T-cell (primary cell): Measurements from ENCODE around the gene TENM4. TPM values are rescaled to one million over a fixed set of nuclear protein-coding genes. Genes with fewer than 3 reads are reported as not detected.

Experiments used
- ATAC-seq, 4 experiments: fragments of 200-7000 bp in 3 of 4; fragments of 150-1000 bp in 1 of 4; cut with Tn5 transposase; replicated peaks in 1 of 4; 1 replicate in 3 of 4; 2 replicates in 1 of 4; pipeline ENCODE4 v1.10.0; 2021; ENCODE audit warnings: moderate library complexity in 3 of 4, mild to moderate bottlenecking in 2 of 4, moderate number of reproducible peaks in 1 of 4
- CTCF ChIA-PET, 2 donors: fragments of 300-600 bp; sonication (Branson Sonifier 250); formaldehyde crosslinking; loops; one replicate each; lab custom pipeline; 2022; ENCODE audit warnings: antibody characterized with exemption in 2 of 2; lab: Charles Lee
- POLR2A ChIA-PET, 2 donors: fragments of 300-600 bp; sonication (Branson Sonifier 250); formaldehyde crosslinking; loops; one replicate each; lab custom pipeline; 2022; ENCODE audit warnings: antibody characterized with exemption in 2 of 2; lab: Charles Lee
- DNase-seq, 35 experiments: peaks; one replicate each; pipeline versions ENCODE4 v3.0.0 to v3.0.0-alpha.2; 2013 to 2023
- H3K27ac ChIP-seq: one replicate; pipeline ENCODE4 v1.5.1; 2013; ENCODE audit warnings: low read length
- H3K27me3 ChIP-seq, 2 experiments: replicated peaks in 1 of 2; 1 replicate in 1 of 2; 2 replicates in 1 of 2; pipeline versions ENCODE4 v1.6.1 to v1.7.0; 2013; ENCODE audit warnings: low read length in 1 of 2, mixed read lengths in 1 of 2; ENCODE audit not compliant: control insufficient read depth in 2 of 2, insufficient read depth in 2 of 2; ENCODE audit errors: extremely low read depth in 1 of 2
- H3K36me3 ChIP-seq, 2 donors: 1 replicate in 1 of 2; 2 replicates in 1 of 2; pipeline versions ENCODE4 v1.6.1 to v1.7.0; 2013; ENCODE audit warnings: low read length in 1 of 2; ENCODE audit not compliant: control insufficient read depth in 2 of 2, insufficient read depth in 1 of 2; ENCODE audit errors: extremely low read depth in 1 of 2
- H3K4me1 ChIP-seq, 2 experiments: 1 replicate in 1 of 2; 2 replicates in 1 of 2; pipeline versions ENCODE4 v1.6.1 to v1.7.0; 2013; ENCODE audit warnings: low read length in 2 of 2, mixed read lengths in 1 of 2; ENCODE audit not compliant: insufficient read depth in 2 of 2, control insufficient read depth in 1 of 2; ENCODE audit errors: extremely low read depth in 1 of 2
- H3K4me3 ChIP-seq, 2 donors: 1 replicate in 1 of 2; 2 replicates in 1 of 2; pipeline versions ENCODE4 v1.5.1 to v1.7.0; 2013; ENCODE audit warnings: mild to moderate bottlenecking in 2 of 2, low read length in 1 of 2, moderate library complexity in 1 of 2; ENCODE audit not compliant: control insufficient read depth in 1 of 2; ENCODE audit errors: extremely low read depth in 1 of 2
- H3K9me3 ChIP-seq: 2 replicates; pipeline ENCODE4 v1.7.0; 2013
- H3K27ac Mint-ChIP-seq, 2 donors: one replicate each; pipeline ENCODE4 v1.8.0; 2020 to 2021; ENCODE audit warnings: mild to moderate bottlenecking in 2 of 2, mixed read lengths in 2 of 2
- H3K27me3 Mint-ChIP-seq, 2 donors: one replicate each; pipeline ENCODE4 v1.8.0; 2021 to 2022; ENCODE audit warnings: mixed read lengths in 2 of 2
- H3K36me3 Mint-ChIP-seq: one replicate; pipeline ENCODE4 v1.8.0; 2021; ENCODE audit warnings: mixed read lengths
- H3K4me1 Mint-ChIP-seq, 3 donors: one replicate each; pipeline ENCODE4 v1.8.0; 2020 to 2022; ENCODE audit warnings: mixed read lengths in 3 of 3, mild to moderate bottlenecking in 1 of 3
- H3K4me3 Mint-ChIP-seq, 3 donors: one replicate each; pipeline ENCODE4 v1.8.0; 2020 to 2022; ENCODE audit warnings: mild to moderate bottlenecking in 3 of 3, mixed read lengths in 3 of 3, moderate library complexity in 3 of 3
- H3K9me3 Mint-ChIP-seq, 3 donors: one replicate each; pipeline ENCODE4 v1.8.0; 2020 to 2022; ENCODE audit warnings: mixed read lengths in 3 of 3
- WGBS: methylation state at CpG from one replicate; pipeline ENCODE4 v1.1.5; 2013; ENCODE audit warnings: missing lambda C conversion rate; ENCODE audit not compliant: insufficient coverage; 5-methylcytosine and 5-hydroxymethylcytosine counted together
- total RNA-seq, 35 experiments: library from RNA in 6 of 35; stranded (reverse) in 6 of 35; fragments of 120-200 nt in 1 of 35; gene quantifications; one replicate each; pipeline versions ENCODE4 v1.2.1 to v1.2.4 and lab custom pipeline; 2013 to 2026

The TENM4 gene
- total RNA-seq, 5 donors from 2014 or later (not counting 1 experiment from before 2014, with no cell fraction given) = 0.03 to 0.35 (median 0.03) TPM; not detected in 2

DNA sequence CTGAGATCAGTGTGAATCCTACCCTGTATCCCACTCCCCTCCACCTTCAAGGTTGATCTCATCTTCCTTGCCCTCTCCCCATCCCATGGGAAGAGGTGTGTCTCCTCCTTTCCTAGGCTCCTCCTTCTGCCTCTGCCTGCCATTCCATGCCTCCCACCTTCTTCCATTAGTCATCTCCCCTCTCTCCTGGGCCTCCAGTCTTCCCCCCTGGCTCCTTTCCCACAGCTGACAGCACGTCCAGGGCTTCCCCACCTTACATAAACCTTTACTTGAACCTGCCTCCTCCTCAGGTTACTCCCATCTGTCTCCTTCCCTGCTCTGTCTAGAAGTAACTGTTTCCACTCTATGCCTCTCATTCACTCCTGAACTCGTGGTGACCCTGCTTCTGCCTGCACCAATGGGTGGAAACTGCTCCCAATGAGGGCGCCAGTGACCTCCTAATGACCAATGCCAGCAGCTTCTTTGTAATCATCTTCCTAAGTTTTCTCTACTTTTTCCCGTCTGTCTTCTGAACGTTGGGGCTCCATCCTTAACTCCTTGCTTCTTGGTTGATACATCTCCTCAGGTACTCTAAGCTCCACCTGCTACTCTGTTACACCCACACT lies 599.3 kb downstream of the TENM4 start:
- H3K4me1 ChIP-seq = no peaks in the 10 kb centered on the region
- Mint-ChIP-seq H3K27ac (no peak overlapping the region), H3K4me1 (no peaks in the 10 kb centered on the region), H3K4me3 (no peak overlapping the region), H3K36me3 (no peaks in the 10 kb centered on the region), H3K27me3 (peaks cover 16 to 19% of the 10 kb centered on the region in 2 donors), H3K9me3 (no peaks in the 10 kb centered on the region)
- DNase-seq = no peak
- POLR2A ChIA-PET = no interaction called here
- WGBS = 68% methylated on average over 5 of the region's 5 CpGs
- H3K36me3 ChIP-seq = no peaks in the 10 kb centered on the region
- H3K9me3 ChIP-seq = no peaks in the 10 kb centered on the region
- H3K4me3 ChIP-seq = no peak overlapping the region
- CTCF ChIA-PET = no interaction called here
- no peak overlapping the region for H3K27ac ChIP-seq
- ATAC-seq = no peak
- H3K27me3 ChIP-seq = peaks cover 0 to 5% of the 10 kb centered on the region in 2 experiments

DNA sequence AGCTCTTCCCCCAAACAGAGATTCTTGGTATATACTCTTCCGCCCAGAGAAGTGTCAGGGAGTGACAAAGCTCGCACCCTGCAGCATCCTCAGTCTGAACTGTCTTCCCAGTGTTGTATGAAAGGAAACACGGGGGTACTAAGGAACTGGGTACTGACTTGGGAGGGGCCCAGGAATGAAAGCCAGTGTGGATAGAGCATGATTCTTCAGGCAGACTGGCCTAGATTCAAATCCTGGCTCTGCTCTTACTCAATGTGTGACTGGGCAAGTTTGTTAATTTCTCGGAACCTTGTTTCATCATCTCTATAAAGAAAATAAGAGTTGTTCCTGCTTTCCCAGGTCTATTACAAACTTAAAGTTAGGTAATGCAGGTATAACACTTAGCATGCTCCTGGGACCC lies 600.2 kb downstream of the TENM4 start:
- no peaks in the 10 kb centered on the region for H3K4me1 Mint-ChIP-seq
- CTCF ChIA-PET = no interaction called here
- no peak overlapping the region for H3K4me3 Mint-ChIP-seq

DNA sequence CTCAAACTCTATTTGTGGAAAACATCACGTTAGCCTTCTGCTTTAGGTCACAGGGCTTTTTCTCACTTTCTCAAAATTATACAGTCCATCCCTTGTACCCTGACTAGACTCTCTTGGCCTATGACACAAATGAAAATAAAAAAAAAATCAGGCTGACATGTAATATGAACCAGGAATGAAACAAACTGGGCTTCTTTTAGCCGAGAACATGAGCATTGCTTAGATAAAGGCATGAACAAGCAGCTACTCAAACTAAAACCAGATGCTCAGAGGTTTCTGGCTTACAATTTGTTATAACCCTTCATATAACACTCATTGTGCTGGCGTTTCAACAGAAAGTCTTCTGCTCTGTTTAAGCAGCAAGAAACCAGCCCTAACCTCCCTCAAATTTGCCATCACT lies 600.6 kb downstream of the TENM4 start:
- Mint-ChIP-seq H3K27ac (no peak overlapping the region), H3K9me3 (no peaks in the 10 kb centered on the region), H3K36me3 (no peaks in the 10 kb centered on the region), H3K27me3 (peaks cover 19 to 23% of the 10 kb centered on the region in 2 donors), H3K4me3 (no peak overlapping the region), H3K4me1 (no peaks in the 10 kb centered on the region)
- ChIA-PET CTCF (no interaction called here), POLR2A (no interaction called here)
- no peak for DNase-seq
- no peak overlapping the region for H3K4me3 ChIP-seq
- ATAC-seq = no peak
- 56% methylated on average over 1 of the region's 3 CpGs for WGBS
- H3K4me1 ChIP-seq = no peaks in the 10 kb centered on the region
- peaks cover 0 to 5% of the 10 kb centered on the region in 2 experiments for H3K27me3 ChIP-seq
- no peak overlapping the region for H3K27ac ChIP-seq
- no peaks in the 10 kb centered on the region for H3K9me3 ChIP-seq
- H3K36me3 ChIP-seq = no peaks in the 10 kb centered on the region

More for the DNA sequence above, 600.2 kb downstream of the TENM4 start:
- Mint-ChIP-seq H3K27ac (no peak overlapping the region), H3K27me3 (peaks cover 17 to 22% of the 10 kb centered on the region in 2 donors), H3K36me3 (no peaks in the 10 kb centered on the region), H3K9me3 (no peaks in the 10 kb centered on the region)
- Histone ChIP-seq H3K4me3 (no peak overlapping the region), H3K4me1 (no peaks in the 10 kb centered on the region), H3K9me3 (no peaks in the 10 kb centered on the region), H3K36me3 (no peaks in the 10 kb centered on the region), H3K27me3 (peaks cover 0 to 5% of the 10 kb centered on the region in 2 experiments), H3K27ac (no peak overlapping the region)
- DNase-seq (no peak), ATAC-seq (no peak)
- POLR2A ChIA-PET = no interaction called here
- WGBS = 80% methylated on average over 1 of the region's 4 CpGs

DNA sequence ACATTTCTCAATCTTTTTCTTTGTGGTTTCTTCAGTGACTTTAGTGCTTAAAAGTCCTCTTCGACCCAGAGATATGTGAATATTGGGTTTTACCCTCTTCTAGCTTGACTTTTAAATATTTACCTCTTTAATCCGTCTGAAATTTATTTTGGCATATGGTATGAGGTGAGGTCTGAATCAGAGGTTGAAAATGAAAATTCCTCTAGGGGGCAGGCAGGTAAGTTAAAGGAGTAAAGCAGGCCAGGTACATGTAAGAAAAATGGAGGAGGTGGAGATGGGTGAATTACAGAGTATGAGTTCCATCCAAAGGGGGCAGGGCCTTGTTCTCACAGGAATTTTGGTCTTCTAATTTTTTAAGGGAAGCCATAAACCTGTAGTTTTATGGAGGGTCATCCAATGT lies 602.4 kb downstream of the TENM4 start:
- no peaks in the 10 kb centered on the region for H3K36me3 Mint-ChIP-seq
- Histone ChIP-seq H3K4me3 (no peak overlapping the region), H3K9me3 (no peaks in the 10 kb centered on the region), H3K27ac (no peak overlapping the region), H3K4me1 (no peaks in the 10 kb centered on the region), H3K36me3 (no peaks in the 10 kb centered on the region), H3K27me3 (peaks cover 0 to 2% of the 10 kb centered on the region in 2 experiments)
- H3K4me1 Mint-ChIP-seq = no peaks in the 10 kb centered on the region
- H3K9me3 Mint-ChIP-seq = no peaks in the 10 kb centered on the region
- no peak for DNase-seq
- ChIA-PET CTCF (no interaction called here), POLR2A (no interaction called here)
- ATAC-seq = no peak
- peaks cover 19 to 23% of the 10 kb centered on the region in 2 donors for H3K27me3 Mint-ChIP-seq
- WGBS = 40% methylated on average over 1 of the region's 2 CpGs
- no peak overlapping the region for H3K4me3 Mint-ChIP-seq
- no peak overlapping the region for H3K27ac Mint-ChIP-seq

GRCh38 chr11:78835646-78836045 lies 605.2 kb downstream of the TENM4 start:
- Histone ChIP-seq H3K27ac (no peak overlapping the region), H3K36me3 (no peaks in the 10 kb centered on the region), H3K9me3 (no peaks in the 10 kb centered on the region), H3K4me3 (no peak overlapping the region), H3K27me3 (no peaks in the 10 kb centered on the region), H3K4me1 (no peaks in the 10 kb centered on the region)
- no peaks in the 10 kb centered on the region for H3K4me1 Mint-ChIP-seq
- ChIA-PET CTCF (no interaction called here), POLR2A (no interaction called here)
- no peaks in the 10 kb centered on the region for H3K36me3 Mint-ChIP-seq
- ATAC-seq (no peak), DNase-seq (no peak)
- no peak overlapping the region for H3K4me3 Mint-ChIP-seq
- H3K27me3 Mint-ChIP-seq = peaks cover 6 to 8% of the 10 kb centered on the region in 2 donors
- H3K27ac Mint-ChIP-seq = no peak overlapping the region
- WGBS = 100% methylated on average over 1 of the region's 5 CpGs
- H3K9me3 Mint-ChIP-seq = no peaks in the 10 kb centered on the region

DNA sequence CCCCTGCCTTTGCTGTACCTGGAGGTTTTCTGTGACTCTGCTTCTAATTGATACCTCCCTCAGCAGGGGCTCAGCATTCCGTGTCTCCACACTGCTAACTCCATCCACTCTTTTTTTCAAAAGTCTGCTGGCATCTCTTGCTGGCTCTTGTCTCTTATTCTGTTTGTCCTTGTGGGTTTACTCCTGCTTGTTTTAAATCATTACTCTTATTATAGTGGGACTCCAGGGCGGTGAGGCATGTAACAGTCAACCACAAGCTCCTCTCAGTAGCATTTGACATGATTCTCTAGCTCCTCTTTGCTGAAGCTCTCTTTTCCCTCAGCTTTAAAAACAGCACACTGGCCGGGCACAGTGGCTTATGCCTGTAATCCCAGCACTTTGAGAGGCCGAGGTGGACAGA lies 605.9 kb downstream of the TENM4 start:
- no peaks in the 10 kb centered on the region for H3K36me3 ChIP-seq
- H3K36me3 Mint-ChIP-seq = no peaks in the 10 kb centered on the region
- POLR2A ChIA-PET = no interaction called here
- H3K4me1 Mint-ChIP-seq = no peaks in the 10 kb centered on the region
- no peaks in the 10 kb centered on the region for H3K9me3 Mint-ChIP-seq
- H3K4me1 ChIP-seq = no peaks in the 10 kb centered on the region
- H3K4me3 Mint-ChIP-seq = no peak overlapping the region
- H3K4me3 ChIP-seq = no peak overlapping the region
- H3K27me3 Mint-ChIP-seq = peaks cover 3 to 4% of the 10 kb centered on the region in 2 donors
- WGBS = no CpG with 5 or more reads among the region's 4 CpGs
- no peaks in the 10 kb centered on the region for H3K27me3 ChIP-seq
- ATAC-seq (no peak), DNase-seq (no peak)
- H3K9me3 ChIP-seq = no peaks in the 10 kb centered on the region
- CTCF ChIA-PET = no interaction called here
- no peak overlapping the region for H3K27ac Mint-ChIP-seq
- H3K27ac ChIP-seq = no peak overlapping the region

DNA sequence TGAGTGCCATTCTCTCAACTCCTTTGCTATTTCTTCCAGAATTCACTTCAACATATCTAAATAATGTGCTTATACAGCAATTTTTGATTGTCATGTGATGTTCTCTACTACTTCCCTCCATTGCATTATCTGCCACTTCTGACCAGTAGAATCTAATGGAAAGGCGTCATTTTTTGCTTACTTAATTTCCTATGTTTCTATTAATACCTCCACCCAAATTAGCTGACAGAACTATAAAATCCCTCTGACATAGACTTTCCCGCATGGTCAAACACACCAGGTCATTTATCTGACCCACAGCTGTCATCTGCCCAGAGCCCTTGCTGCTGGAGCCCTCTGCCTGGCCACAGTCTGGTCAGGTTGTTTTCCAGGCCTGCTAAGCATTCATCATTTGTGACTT lies 607.6 kb downstream of the TENM4 start:
- Mint-ChIP-seq H3K27ac (no peak overlapping the region), H3K27me3 (peaks cover 6% of the 10 kb centered on the region in 2 donors), H3K4me3 (no peak overlapping the region), H3K9me3 (no peaks in the 10 kb centered on the region), H3K36me3 (no peaks in the 10 kb centered on the region), H3K4me1 (no peaks in the 10 kb centered on the region)
- H3K27me3 ChIP-seq = no peaks in the 10 kb centered on the region
- CTCF ChIA-PET = no interaction called here
- DNase-seq (no peak), ATAC-seq (no peak)
- H3K27ac ChIP-seq = no peak overlapping the region
- no peaks in the 10 kb centered on the region for H3K36me3 ChIP-seq
- WGBS = 69% methylated on average over 2 of the region's 2 CpGs
- H3K9me3 ChIP-seq = no peaks in the 10 kb centered on the region
- POLR2A ChIA-PET = no interaction called here
- no peaks in the 10 kb centered on the region for H3K4me1 ChIP-seq
- H3K4me3 ChIP-seq = no peak overlapping the region
